IMR-90 (cell line): ENCODE measurements around the gene SPNS1. TPM values are rescaled to one million over a fixed set of nuclear protein-coding genes. Genes with fewer than 3 reads are reported as not detected.

Experiments used
- polyA plus RNA-seq, 3 experiments: library from polyadenylated mRNA; depleted of rRNA; stranded (reverse); fragments of >200 nt; gene quantifications; 2 replicates each; pipeline ENCODE4 v1.2.3, GENCODE V29; 2012; ENCODE audit warnings: low replicate concordance in 1 of 3
- total RNA-seq: library from RNA; depleted of rRNA; stranded (reverse); fragments of >200 nt; gene quantifications from 2 replicates; pipeline ENCODE4 v1.2.3, GENCODE V29; 2012
- TF ChIP-seq, protein P1 (sequence below): fragments of 150-350 bp; IDR thresholded peaks from 2 replicates; pipeline ENCODE4 v1.6.1; 2016; ENCODE audit warnings: low read depth, mild to moderate bottlenecking, low read length, moderate library complexity, borderline replicate concordance

Gene SPNS1
- total and polyA plus RNA-seq, 2 of the 4 experiments (the other 2 are of a cell fraction), result 4.7 to 37.3 TPM

DNA sequence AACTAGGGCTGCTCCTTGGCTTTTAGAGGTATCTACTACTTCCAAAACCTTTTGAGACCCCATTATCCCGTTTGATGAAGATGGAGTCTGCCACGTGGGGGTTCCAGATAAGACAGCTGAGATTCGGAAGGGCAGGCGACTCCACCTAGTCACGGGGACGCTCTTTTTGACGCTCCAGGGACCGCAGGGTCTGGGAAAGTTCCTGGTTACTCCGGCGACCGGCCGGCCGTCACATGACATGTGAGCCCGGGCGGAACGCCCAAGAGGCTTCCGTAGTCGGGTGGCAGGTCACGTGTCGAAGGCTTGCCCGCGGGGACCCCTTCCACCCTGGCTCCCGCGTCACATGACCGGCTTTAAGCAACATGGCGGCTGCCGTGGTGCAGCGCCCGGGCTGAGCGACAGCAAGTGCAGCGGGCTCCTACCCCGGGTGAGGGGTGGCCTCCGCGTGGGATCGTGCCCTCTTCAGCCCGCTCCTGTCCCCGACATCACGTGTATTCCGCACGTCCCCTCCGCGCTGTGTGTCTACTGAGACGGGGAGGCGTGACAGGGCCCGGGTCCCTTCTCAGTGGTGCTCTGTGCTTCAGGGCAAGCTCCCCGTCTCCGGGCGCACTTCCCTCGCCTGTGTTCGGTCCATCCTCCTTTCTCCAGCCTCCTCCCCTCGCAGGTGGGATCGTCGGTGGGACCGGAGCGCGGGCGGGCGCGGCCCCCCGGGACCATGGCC is at the start of gene SPNS1 (continued):
- TF ChIP-seq, protein P1, sequence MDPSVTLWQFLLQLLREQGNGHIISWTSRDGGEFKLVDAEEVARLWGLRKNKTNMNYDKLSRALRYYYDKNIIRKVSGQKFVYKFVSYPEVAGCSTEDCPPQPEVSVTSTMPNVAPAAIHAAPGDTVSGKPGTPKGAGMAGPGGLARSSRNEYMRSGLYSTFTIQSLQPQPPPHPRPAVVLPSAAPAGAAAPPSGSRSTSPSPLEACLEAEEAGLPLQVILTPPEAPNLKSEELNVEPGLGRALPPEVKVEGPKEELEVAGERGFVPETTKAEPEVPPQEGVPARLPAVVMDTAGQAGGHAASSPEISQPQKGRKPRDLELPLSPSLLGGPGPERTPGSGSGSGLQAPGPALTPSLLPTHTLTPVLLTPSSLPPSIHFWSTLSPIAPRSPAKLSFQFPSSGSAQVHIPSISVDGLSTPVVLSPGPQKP, result no peak
